ENCODE results near the gene LMLN.

- TF ChIP-seq CTCF (IDR thresholded peaks at IDR 0.05) = no peak
- no peak for TF ChIP-seq MXI1 (IDR thresholded peaks at IDR 0.05; ENCODE audit: low read depth, low read length)
- TF ChIP-seq YY1 (IDR thresholded peaks at IDR 0.05; ENCODE audit: low read depth) = no peak
- TF ChIP-seq RCOR1 (IDR thresholded peaks at IDR 0.05; ENCODE audit: low read length) = no peak
These were observed 6.1 kb upstream of the LMLN start for GRCh38 chr3:197953881-197954280.

Data from SK-N-SH (cell line).